Stimulated activated CD4-positive, alpha-beta T cell treated with anti-CD3 and anti-CD28 coated beads, TNF-alpha, amount 100 ng/mL, for 24 hours (primary cell): Measurements from ENCODE around the gene CIC.
"Not testable (repeated sequence)": the region's sequence is repeated elsewhere in the genome, so short reads cannot be mapped to it uniquely, and the experiment has no call there.

Experiments
- DNase-seq, 3 experiments: peaks; one replicate each; pipeline ENCODE4 v3.0.0-alpha.2; 2020; ENCODE audit warnings: low read depth in 3 of 3

CIC gene

DNA sequence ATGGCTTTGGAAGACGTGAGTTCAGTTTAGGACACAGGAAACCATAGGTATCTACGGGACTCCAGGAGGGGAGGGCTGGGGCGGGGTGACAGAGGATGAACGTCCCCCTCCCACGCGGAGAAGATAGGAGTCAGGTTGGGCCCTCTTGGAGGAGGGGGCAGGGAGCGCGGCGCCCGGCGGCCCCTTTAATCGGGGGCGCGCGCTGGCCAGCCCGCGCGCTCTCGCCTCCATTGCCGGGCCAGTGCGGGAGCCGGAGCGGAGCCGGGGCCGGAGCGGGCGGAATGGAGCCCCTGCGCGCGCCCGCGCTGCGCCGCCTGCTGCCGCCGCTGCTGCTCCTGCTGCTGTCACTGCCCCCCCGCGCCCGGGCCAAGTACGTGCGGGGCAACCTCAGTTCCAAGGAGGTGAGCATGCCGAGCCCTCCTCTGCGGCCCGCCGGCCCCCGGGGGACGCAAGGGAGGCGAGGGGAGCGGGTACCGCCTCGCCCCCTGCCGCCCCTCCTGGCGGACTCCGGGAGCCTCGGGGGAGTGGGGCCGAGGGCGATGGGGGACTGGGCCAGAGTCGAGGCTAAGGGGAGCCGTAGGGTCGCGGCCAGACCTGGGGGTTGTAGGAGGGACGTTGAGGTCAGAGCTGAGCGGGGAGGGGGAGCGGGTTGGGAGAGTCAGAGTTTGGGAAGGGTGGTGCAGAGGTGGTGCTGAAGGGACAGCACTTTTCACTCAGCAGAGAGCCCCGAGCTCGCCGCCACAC, 44.2 kb downstream of the CIC start, which contains the start of gene TMEM145:
TSS of gene TMEM145 (plus strand) at position 214 of the 744 bp plus-strand sequence. CDS start at position 282, 68 bp downstream.
- peak in 1 of 3 experiments; percentile 44 for DNase-seq

DNA sequence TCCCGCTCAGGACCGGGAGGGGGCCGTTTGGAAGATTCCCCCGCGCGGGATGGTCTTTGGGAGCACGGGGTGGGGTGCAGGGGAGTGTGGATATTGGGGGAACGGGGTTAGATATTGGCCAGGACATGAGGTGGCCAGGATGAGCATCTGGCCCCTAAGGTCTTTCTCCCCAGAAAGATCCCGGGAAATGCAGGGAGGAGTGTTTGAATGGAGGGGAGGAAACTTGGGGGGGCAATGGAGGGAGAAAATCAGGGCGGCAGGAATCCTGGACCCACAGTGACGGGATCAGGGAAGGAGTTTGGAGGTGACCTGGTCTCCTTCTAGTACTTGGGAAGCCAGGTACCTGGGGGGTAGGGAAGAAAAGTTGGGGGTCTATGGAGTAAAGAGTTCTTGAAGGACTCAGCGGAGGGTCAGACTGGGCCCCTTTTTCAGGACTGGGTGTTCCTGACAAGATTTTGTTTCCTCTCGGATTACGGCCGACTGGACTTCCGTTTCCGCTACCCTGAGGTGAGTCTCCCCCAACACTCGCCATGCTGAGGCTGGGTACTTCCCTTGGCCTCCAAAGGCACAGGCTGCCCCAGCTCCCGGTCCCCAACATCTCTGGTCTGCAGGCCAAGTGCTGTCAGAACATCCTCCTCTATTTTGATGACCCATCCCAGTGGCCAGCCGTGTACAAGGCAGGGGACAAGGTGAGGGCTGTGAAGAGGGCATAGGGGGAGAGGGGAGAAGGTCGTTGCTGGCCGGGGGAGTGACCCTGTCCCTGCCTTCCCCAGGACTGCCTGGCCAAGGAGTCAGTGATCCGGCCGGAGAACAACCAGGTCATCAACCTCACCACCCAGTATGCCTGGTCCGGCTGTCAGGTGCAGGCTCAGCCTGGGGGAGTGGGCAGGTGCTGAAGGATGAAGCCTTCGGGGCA, 45.0 kb downstream of the CIC start:
- no peak for DNase-seq

DNA sequence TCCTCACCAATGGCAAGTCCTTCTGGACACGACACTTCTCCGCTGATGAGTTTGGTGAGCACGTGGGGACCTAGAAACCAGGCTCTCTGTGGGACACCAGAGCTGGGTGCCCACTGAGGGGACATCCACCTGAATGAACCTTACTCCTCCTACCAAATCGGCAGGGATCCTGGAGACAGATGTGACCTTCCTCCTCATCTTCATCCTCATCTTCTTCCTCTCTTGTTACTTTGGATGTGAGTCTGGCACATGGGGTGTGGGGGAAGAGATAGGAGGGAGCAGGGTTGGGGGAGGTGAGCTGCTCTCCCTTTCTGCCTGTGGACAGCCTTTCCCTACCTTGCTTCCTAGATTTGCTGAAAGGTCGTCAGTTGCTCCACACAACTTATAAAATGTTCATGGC, 46.0 kb downstream of the CIC start:
- DNase-seq = no peak

DNA sequence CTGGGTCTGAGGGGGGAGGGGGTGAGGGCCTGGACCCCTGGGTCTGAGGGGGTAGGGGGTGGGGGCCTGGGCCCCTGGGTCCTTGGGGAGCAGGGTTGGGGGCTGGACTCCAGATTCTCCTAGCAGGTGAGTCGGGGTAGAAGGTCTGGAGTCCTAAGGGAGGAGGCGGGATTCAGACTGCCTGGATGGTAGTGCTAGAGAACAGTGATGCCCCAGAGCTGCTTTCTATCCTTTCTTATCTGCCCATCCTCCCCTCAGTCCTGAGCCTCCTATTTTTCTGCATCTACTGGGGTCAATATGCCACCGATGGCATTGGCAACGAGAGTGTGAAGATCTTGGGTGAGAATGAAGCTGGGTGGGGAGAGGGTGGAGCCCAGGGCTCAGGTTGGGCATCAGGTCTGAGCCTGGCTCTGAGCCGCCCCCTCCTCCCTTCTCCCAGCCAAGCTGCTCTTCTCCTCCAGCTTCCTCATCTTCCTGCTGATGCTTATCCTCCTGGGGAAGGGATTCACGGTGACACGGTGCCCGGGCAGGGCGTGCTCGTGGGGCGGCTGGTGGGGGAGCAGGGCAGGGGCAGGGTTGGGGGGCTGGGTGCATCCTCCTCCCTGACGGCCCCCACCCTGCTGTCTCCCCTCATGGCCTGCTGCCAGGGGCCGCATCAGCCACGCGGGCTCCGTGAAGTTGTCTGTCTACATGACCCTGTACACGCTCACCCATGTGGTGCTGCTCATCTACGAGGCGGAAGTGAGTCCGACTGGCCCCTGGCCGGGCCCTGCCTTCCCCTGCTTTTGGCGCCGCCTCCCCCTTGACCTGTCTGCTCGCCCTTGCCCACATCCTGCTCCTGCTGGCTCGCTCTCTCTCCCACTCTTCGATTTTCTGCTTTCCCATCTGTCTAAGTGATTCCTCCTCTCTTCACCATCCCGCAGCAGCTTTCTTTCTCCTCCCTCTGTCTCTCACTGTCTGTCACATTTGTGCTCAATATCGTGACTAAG, 47.5 kb downstream of the CIC start:
- no peak for DNase-seq

DNA sequence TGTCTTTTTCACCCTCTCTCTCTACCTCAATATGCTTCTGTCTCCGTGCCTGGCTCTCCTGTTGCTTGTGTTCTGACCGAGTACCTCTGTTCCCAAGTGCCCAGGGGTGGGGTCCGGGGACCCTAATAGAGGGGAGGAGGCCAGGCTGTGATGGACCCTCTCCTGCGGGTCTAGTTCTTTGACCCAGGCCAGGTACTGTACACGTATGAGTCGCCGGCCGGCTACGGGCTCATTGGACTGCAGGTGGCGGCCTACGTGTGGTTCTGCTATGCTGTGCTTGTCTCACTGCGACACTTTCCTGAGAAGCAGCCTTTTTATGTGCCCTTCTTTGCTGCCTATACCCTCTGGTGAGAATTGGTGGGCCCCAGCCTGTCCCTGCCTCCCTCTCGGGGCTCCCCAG, 48.5 kb downstream of the CIC start:
- no peak for DNase-seq

DNA sequence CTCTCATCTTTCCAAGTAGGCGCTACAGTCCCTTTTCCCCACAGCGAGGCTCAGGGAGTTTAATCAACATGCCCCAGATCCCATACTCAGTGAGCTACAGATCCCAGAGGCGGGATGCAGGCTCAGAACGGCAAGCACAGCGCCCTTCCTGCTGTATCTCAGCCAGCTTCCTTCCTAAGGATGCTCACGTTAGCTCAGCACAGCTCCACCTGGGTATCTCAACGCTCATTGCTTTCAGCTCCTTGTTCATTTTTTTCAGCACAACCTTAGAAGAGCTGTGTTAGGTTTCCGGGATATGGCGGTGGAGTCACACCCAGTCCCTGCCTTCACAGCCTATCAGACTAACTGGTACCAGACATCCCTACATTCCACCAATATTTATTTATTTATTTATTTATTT, 53.3 kb downstream of the CIC start:
- DNase-seq = no peak

DNA sequence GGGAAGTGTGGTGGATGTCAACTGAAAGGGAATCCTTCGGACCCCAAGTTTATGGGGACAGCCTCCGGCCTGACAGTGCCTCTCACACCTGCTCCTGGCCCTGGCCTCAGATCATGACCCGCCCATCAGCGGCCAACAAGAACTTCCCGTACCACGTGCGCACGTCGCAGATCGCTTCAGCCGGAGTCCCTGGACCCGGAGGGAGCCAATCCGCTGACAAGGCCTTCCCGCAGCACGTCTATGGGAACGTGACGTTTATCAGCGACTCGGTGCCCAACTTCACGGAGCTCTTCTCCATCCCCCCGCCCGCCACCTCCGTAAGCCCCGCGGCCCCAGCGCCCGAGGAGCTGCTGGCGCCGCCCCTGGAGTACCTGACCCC, 54.4 kb downstream of the CIC start:
- DNase-seq = no peak

DNA sequence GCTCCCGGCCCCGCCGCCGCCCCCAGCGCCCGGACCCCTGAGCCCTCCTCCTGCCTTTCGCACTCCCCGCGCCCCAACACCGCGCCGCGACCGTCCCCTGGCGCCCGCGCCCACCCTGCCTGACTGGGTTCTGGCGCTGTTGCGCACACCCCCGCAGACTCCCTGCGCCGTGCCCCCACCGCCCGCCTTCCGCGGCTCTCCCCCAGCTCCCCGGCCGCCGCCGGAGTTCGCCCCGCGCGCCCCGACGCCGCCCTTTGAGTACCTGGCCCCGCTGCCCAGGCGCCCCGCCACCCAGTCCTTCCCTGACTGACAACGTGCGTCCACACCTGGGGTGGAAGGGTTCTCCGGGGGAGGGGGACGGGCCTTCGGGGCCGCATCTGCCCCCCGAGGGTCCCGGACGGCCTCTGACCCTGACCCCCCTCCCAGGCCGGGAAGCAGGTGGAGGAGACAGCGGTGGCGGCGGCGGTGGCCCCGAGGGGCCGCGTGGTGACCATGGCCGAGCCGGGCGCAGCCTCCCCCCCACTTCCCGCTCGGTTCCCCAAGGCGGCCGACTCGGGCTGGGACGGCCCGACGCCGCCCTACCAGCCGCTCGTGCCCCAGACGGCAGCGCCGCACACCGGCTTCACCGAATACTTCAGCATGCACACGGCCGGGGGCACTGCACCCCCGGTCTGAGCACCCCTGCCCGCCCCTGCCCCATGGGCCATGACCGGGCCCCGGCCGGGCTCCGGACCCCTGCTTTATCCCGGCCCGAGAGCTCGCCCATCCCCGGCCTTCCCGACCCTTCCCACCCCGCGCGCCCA, 55.0 kb downstream of the CIC start:
- DNase-seq = peak in 1 of 3 experiments; percentile 18

DNA sequence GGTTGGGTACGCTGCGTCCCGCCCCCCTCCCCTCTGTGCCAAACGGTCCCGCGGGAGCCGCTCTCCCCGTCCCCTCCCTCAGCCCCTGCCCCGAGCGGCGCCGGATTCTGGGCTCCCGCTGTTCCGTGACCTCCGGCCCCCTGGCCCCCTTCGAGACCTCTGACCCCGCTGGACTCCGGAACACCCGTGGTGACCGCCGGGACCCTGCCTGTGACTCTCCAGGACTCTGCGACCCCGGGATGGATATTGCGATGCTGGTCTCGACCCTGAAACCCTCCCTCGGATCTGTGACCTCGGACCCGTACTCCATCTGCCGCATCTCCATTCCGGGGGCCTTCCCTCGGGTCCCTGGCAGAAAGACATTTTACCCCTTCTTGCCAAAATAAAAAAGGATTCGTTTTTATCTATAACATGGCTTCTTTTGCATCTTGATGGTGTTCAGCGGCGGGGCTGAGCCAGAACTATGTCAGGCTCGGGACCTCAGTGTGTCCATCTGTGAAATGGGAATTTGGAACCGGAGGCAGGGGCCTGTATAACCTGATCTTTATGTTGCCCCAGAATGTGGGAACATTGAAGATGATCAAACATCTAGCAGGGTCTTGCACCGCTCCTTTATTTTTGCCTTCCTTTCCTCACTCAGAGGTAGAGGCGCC, 55.7 kb downstream of the CIC start:
- DNase-seq = no peak

DNA sequence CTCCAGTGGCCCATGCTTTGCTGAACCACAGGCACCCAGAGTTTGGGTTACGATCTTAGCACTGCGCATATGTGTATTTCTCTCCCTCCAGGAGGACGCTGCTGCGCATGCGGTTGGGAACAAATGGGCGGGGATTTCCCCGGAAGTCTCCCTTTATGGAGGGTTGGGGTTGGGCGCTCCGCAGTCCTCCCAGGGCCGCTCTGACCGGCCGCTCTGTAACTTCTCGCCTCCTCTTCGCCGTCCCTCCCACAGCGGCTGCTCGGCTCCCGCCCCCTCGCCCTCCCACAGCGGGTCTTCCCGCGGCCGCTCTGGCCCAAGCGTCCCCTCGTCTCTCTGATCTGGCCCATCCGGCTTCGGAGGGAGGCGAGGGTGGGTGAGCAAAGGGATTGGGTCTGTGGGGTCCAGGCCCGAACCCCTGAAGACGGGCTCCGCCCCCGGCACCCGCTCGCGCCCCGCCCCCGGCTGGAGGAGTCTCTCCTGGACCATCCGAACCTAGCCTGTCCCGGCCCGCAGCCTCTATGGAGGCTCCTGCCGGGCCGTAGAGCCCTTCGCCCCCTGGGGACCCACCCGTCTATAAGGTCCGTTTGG, 56.4 kb downstream of the CIC start, which contains the start of gene MEGF8:
TSS of gene MEGF8 (plus strand) at position 328 of the 588 bp plus-strand sequence. CDS start 609 bp downstream, outside the sequence.
- DNase-seq = peak; percentile 93 to 99 (median 97)

DNA sequence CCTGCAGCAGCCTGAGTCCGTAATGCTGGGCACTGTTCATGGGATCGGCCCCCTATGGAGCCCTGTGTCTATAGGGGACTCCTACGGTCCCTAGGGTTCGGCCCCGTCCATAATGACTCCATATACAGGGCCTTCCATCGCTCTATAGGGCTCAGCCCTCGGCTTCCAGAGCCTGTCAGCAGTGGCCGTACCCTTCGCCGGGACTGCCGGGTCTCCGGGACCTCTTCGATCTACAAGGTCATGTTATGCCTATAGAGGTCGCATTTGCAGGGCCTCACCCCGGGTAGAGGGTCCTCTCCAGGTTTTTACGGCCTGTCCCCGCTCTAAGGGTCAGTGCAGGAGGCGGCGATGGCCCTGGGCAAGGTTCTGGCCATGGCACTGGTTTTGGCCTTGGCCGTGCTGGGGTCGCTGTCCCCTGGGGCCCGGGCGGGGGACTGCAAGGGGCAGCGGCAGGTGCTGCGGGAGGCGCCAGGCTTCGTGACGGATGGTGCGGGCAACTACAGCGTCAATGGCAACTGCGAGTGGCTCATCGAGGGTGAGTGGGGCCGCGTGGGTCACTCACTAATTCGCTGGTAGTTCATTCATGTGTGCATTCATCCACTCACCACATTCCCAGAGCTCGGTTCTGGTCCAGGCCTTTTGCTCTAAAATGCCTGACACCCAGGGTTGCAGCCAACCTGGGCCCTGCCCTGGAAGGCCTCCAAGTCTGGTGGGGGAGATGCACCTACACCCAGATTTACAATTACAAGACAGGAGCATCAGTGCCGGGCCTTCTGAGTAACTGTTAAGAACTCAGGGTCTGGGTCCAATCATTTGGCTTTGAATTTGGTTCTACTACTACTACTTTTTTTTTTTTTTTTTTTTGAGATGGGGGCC, 57.1 kb downstream of the CIC start:
- DNase-seq = peak in 1 of 3 experiments; percentile 18

DNA sequence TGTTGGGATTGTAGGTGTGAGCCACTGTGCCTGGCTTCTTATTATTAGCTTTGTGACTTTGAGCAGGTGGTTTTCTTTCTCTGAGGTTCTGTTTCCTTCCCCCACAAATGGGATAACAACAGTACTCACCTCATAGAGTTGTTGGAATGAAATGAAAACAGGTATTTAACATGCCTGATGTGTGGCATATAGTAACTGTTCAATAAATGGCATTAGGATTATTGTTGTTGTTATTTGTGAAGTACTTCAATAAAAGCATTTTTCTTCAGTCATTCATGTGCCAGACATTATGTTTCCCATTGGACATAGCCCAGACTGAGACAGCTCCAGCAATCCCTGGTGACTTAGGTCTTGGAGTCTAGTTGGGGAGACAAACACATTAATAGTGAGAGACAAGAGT, 57.9 kb downstream of the CIC start:
- DNase-seq = no peak

DNA sequence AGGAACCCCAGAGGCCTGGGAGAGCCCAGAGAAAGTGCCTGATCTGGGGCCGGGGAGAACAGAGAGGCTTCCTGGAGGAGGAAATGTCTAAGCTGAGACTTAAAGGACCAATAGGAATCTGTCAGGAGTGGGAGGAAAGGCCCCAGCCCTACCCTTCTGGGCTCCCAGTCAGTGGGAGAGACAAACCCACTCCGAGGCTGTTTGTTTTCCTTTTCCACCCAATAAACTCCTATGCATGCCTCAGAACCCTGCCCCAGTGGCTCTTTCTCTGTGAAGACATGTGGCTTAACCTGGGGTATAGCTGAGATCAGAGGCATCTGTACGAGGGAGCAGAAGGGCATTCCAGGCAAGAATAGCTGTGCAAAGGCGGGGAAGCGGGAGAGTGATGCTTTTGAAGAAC, 58.3 kb downstream of the CIC start:
- no peak for DNase-seq

DNA sequence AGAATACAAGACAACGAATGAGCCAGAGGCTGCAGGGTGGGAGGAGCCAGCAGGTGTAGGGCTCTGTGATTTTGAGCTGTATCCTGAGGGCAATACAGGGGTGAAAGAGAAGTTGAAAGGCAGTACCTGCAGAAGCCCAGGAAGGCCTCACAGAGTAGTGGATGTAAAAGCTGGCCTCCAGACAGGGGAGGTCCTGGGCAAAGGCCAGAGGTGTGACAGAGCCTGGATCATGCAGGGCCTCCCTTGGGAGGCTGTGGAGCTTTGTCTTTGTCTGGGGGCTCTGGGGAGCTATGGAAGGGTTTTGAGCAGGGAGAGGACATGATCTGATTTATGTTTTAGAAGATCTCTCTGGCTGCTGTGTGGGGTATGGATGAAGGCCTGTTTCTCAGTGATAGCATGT, 59.1 kb downstream of the CIC start:
- no peak for DNase-seq

DNA sequence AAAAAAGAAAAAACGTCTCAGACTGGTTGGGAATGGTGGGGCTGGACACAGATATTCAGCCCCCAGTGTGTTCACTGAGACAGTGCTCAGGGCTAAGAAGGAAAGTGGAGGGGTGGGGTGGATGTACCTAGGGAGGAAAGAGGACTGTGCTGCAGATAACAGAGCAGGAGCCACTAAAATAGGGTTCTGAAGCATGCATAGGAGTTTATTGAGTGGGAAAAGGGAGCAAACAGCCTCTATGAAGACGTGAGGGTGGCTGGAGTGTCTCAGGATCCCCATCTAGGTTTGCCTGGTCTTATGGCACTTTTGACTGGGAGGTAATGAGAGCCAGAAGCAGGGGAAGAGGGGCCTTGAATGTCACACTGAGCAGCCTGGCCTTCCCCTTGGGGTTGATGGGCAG, 59.8 kb downstream of the CIC start:
- DNase-seq = no peak

DNA sequence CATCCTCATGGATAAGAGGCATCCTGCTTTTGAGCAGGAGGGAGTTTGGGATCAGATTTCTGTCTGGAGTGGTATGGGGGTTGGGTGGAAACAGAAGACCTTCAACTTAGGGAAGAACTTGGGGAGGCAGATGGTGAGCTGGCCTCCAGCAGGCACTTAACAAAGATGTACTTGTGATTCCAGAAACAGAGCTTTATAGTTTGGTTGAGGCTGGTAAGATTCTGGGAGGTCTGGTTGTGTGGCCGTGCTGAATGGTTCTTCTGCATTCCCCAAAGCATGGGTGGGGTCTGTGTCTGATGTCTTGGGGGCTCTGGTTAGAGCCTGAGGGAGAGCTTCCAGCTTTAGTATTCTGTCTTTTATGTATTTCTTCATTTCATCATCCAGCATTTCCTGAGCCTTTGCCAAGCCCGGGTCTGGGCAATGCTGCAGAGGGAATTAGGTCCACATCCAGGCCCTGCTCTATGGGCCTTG, 61.2 kb downstream of the CIC start:
- no peak for DNase-seq

DNA sequence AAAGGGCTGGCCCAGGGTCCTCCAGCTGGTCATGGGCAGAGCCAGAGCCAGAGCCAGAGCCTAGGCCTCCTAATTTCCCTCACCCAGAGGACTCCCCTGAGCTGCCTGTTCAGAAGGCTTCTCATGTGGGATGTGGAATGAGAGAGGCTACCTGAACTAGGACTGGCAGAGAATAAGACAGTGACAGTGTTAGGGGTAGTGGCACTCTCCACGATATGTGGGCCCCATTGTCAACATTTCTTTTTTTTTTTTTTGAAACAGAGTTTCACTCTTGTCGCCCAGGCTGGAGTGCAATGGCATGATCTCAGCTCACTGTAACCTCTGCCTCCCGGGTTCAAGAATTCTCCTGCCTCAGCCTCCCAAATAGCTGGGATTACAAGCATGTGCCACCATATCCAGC, 62.3 kb downstream of the CIC start:
- not testable (repeated sequence) for DNase-seq

DNA sequence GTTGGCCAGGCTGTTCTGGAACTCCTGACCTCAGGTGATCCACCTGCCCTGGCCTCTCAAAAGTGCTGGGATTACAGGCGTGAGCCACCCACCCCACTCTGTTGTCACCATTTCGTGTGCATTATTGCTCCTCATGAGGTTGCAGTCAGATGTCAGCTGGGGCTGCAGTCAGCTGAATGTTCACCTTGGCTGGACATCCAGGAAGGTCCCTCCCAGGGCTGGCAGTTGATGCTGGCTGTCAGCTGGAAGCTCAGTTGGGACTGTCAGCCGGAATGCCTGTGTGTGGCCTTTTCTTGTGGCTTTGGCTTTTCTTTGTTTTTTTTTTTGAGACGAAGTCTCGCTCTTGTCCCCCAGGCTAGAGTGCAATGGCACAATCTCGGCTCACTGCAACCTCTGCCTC, 63.0 kb downstream of the CIC start:
- no peak for DNase-seq

DNA sequence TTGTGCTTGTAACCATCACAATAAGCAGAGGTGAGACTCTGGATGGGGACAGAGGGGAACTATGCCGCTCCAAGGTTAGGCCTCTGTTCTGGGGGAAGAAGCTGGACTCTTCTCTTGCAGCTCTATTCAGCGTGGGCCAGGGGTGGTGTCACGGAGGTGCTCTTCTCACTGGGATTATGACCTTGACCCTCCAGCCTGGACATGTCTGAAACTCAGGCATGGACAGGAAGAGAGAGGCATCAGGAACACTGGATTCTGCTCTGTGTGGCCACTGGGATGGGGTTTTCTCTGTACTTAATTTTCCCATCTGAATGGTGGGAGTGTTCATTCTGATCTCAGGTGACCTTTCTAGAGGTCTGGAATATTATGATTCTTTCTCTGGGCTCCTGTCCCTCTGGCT, 64.0 kb downstream of the CIC start:
- no peak for DNase-seq
